HS-5 (cell line): ENCODE data around the gene CARD14.

ENCODE experiments used
- DNase-seq: peaks from one replicate; pipeline ENCODE4 v3.0.0-alpha.2; 2012; ENCODE audit warnings: low read depth

The CARD14 gene

DNA sequence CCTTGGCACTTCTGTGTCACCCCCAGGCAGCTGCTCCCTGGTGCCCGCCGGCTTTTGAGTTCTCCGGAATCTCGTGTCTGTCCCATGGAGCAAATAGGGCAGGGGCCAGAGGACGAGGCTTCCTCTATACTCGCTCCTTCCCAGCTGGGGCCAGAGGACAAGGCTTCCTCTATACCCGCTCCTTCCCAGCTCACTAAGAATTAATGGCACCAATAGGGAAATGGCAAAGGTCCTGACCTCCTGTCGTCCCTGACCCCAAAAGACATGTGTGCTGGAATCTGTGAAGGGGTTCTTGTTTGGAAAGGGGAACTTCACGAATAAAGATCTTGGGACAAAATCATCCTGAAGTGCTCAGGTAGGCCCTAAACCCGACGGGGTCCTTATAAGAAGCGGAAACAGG lies 42.7 kb downstream of the CARD14 start:
- no peak for DNase-seq

DNA sequence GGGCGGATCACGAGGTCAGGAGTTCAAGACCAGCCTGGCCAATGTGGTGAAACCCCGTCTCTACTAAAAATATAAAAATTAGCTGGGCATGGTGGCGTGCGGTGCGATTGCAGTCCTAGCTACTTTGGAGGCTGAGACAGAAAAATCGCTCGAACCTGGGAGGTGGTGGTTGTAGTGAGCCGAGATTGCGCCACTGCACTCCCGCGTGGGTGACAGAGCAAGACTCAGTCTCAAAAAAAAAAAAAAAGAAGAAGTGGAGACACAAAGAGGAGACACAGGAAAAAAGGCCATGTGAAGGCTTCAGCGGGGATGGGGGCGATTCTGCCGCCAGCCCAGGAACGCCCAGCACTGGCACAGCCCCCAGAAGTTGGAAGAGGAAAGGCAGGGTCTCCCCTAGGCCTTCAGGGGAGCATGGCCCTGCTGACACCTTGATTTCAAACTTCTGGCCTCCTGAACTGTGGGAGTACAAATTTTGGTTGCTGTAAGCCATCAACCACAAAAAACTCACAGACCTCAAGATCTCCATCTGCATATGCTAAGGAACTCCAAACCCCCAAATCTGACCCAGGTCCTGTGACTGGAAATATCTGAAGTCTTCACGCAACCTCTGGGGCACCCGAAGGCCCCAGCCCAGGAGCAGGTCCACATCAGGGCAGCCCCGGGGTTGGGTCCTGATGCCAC lies 43.3 kb downstream of the CARD14 start:
- no peak for DNase-seq

DNA sequence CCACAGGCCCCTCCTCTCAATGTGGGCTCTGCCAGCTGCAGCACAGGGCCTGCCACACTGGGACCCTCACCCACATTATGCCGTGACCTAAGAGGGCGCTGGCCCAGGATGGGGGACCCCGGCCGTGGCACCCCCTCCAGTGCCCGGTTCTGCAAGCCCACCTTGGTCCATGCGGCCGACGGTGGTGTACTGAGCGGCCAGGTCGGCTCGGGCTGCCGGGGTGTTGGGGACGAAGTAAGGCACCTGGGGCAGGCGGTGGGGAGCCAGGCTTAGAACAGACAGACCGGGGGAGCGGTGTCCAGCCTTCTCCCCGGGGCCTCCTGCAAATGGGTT lies 43.8 kb downstream of the CARD14 start:
- no peak for DNase-seq

DNA sequence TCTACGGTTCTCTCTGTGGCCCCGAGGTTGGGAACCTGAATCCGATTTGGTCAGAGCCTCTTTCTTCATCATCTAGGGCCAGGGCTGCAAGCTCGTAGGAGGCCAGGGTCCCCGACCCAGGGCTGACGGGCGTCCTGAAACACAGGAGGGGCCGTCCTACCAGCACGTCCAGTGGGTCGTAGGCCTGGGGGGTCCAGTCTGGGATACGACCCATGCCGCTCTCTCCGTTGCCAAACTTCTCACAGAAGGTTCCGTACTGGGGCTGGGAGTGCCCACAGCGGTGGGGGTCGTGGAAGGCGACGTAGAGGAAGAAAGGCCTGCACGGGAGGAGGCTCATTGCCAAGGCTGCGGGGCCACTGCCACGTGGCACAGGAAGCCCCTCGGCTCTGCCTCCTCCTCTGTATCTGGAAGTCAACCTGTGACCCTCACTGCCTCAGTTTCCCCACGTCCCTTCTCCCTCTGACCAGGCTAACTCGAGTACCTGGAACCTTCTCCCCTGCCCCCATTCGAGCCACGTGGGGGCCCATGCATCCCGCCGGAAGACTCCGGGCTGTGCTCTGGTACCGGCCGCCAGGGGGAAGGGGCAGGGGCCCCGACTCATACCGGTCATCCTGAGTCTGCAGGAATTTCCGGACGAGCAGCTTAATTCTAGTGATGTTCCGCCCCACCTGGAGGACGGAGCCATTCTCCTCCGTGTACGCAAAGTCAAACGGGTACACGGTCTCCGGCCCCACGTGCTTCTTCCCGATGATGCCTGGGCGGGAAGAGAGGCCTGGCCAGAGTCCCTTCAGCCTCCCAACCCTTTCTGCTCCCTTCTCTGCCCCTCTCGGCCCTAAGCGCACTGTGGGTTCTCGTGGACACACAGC lies 44.4 kb downstream of the CARD14 start:
- DNase-seq = no peak

DNA sequence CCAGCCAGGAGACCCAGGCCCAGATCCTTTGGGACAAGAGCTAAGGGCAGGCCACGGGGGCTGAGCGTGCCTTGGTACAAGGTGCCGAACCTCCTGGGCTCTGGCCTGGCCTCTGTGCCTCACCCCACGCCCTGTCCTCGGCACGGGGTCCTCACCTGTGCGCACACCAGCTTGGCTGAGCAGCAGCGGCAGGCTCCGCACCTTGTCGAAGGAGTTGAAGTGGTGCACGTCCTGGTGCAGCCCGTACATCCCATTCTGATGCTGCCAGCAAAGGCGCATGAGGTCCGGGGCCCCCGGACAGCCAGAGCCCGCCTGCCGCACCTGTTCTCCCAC lies 45.0 kb downstream of the CARD14 start:
- no peak for DNase-seq

DNA sequence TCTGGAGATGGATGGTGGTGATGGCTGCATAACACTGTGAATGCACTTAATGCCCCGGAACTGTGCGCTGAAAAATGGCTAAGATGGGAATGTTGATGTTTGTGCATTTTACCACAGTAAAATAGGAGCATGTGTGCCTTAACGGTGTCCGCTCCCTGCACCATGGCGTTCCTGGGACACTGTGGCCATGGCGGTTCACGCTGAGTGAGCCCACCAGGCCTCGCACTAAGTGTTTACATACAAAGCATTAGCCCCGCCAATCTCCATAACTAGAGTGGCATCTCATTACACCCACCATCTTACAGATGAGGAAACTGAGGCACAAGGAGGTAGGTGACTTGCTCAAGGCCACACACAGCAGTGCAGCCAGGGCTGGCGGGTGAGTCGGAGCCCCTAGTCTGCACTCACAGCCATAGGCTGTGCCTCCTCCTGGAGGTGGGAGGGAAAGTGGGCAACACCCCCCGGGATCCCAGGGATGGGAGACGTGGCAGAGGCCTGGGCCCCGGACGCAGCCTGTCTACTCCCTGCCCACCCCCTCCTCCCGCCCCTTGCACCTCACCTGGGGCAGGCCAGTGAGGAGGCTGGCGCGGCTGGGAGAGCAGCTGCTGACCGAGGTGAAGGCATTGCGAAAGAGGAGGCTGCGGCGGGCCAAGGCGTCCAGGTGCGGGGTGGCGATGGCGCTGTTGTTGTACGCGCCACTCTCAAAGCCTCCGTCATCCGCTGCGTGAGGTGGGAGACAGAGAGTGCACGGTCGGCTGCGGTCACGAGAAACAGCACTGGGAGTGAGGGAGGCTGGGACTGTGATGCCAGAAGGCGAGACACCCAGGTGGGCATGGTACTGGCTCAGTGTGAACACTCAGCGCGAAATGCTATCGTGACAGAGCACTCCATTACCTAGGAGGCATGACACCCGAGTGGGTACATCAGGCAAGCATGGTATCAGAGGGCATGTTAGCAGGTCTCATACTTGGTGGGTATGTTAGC lies 46.9 kb downstream of the CARD14 start:
- DNase-seq = no peak

DNA sequence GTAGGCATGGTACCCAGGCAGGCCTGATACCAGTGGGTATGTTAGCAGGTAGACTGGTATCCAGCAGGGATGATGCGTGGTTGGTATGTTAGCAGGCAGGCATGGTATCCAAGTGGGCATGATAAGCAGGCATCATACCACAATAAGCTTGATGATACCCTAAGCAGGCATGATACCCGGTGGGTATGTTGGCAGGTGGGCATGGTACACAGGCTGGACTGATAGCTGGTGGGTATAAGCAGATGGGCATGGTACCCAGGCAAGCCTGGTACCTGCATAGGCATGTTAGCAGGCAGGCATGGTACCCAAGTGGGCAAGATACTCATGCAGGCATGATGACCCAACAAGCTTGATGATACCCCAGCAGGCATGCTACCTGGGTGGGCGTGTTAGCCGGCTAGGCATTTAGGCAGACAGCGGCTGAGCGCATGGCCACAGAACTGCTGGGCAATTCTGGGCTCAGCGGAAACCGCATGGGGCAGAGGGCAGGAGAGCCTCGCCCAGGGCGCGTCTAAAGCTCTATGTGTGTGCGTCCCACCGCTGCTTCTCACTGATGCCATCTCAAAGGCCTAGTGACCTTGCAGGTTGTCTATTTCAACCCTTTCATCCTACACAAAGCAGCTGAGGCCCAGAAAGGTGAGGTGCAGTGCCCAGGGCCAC lies 48.0 kb downstream of the CARD14 start:
- DNase-seq = no peak

DNA sequence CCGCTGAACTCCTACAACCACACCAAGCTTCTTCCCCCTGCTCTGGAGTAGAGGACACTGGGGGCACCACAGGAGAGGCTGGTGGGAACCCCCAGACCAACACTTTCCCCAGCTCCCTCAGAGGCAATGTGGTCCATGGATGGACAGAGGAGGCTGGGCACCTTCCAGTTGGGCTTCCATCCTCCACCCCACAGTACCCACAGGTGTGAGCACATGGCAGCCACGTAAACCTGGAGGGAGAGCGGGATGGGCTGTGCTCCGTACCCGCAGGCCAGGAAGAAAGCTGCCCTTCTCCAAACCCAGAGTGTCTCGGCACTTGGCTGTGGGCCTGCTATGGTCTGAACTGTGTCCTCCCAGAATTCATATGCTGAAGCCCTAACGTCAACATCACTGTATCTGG lies 48.6 kb downstream of the CARD14 start:
- DNase-seq = no peak

DNA sequence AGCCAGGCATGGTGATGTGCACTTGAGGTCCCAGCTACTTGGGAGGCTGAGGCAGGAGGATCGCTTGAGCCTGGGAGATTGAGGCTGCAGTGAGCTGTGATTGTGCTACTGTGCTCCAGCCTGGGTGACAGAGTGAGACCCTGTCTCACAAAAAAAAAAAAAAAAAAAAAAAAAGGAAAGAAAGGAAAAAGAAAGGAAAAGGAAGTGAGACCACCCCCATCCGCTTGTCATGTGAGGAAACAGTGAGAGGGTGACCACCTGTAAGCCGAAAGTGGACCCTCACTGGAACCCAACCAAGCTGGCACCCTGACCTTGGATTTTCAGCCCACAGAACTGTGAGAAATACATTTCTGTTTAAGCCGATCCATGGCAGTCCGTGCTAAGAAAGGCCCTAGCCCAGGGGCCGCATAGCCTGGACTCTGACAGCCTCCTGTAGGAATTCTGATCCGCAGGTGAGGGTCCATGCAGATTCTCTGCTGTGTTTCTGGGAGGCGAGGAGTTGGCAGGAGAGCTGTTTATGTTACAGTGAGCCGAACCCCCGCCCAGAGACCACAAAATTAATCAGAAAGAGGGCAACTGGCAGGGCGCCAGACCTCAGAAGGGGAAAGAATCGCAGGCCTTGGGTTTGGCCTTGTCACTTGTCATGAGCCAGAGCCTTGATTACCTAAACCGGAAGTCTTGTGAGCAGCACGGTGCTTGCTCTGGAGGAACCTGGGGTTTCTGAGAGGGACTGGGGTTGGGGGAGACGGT lies 49.4 kb downstream of the CARD14 start:
- peak; percentile 47 for DNase-seq

GRCh38 chr17:80219763-80220053 lies 49.9 kb downstream of the CARD14 start:
- DNase-seq = no peak

- no peak for DNase-seq
Observed at GRCh38 chr17:80220054-80220735, 50.4 kb downstream of the CARD14 start, which contains the start of the genes SGSH and SLC26A11. Gene SGSH, minus strand, starts transcription at chr17:80220333. Its CDS starts 20 bp downstream, at chr17:80220313. Gene SLC26A11, plus strand, starts transcription at chr17:80220427. Its CDS starts 1,134 bp downstream, at chr17:80221561.

- no peak for DNase-seq
Observed at GRCh38 chr17:80220736-80221215, 50.9 kb downstream of the CARD14 start.

DNA sequence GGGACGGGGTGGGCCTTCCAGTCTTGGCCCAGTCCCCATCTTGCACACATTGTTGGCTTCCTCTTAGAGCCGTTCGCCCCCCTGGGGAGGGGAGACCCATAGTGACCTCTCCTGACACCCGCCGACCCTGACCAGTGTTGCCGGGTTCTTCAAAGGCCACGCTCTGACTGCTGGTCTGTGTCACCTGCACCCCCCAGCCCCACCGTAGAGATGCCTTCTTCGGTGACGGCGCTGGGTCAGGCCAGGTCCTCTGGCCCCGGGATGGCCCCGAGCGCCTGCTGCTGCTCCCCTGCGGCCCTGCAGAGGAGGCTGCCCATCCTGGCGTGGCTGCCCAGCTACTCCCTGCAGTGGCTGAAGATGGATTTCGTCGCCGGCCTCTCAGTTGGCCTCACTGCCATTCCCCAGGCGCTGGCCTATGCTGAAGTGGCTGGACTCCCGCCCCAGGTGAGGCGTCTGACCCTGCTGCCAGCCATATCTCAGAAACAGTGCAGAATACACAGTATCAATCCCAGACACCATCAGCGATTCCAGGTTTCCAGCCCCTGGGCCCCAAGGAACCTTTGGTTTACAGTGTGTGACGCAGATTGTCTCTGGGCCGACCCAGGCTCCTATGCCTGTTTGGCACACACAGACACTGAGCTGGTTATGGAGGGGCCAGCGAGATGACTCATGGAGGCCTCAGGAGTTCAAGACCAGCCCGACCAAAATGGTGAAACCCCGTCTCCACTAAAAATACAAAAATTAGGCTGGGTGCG lies 51.7 kb downstream of the CARD14 start:
- no peak for DNase-seq

DNA sequence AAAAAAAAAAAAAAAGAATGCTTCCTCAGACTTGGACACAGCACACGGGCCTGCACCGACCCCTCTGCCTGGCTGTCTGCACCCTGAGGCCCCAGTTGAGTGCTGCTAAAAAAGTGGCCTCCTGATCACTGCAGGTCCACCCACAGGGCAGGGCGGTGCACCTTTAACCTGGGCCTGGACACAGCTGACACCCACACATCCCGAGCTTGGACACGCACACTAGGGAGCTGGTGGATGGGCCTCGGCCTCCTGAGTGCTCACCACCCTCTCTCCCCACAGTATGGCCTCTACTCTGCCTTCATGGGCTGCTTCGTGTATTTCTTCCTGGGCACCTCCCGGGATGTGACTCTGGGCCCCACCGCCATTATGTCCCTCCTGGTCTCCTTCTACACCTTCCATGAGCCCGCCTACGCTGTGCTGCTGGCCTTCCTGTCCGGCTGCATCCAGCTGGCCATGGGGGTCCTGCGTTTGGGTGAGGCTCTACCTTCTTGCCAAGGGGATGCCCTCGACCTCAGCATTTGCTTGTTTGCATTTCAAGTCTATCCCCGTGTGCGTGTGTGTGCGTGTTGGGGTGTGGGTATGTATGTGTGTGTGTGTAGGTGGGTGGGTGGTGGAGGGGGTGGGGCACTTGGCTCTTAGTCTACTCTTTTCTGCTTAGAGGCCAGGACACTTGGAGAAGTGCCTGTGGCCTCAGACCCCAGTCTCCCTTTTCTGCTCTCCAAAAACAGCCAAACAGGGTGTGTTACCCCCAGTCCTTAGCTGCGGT lies 52.7 kb downstream of the CARD14 start:
- no peak for DNase-seq

DNA sequence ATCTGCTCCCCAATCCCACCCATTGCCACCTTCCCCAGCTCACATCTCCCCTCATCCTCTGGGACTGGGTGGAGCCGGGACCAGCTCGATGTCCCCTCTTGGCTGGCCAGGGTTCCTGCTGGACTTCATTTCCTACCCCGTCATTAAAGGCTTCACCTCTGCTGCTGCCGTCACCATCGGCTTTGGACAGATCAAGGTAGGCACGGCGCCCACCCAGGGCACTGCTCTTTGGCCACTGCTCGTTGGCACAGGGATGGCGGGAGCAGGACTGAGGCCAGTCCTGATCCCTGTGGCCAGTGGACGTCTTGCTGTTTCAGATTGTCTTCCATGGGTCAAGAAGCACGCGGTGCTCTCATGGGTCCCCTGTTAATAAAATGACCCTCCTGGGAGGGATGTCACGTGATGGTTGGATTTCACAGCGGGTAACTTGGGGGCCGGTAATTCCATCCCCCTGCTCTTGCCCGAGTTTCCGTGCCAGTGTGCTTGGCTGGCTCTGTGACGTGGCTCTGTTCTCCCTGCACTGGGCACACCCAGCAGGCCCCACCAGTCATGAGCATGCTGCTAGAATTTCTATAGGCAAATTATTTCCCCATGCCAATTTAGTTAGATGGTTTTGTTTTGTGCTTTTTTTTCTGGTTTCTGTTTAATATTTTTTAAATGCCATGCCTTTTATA lies 53.4 kb downstream of the CARD14 start:
- no peak for DNase-seq

DNA sequence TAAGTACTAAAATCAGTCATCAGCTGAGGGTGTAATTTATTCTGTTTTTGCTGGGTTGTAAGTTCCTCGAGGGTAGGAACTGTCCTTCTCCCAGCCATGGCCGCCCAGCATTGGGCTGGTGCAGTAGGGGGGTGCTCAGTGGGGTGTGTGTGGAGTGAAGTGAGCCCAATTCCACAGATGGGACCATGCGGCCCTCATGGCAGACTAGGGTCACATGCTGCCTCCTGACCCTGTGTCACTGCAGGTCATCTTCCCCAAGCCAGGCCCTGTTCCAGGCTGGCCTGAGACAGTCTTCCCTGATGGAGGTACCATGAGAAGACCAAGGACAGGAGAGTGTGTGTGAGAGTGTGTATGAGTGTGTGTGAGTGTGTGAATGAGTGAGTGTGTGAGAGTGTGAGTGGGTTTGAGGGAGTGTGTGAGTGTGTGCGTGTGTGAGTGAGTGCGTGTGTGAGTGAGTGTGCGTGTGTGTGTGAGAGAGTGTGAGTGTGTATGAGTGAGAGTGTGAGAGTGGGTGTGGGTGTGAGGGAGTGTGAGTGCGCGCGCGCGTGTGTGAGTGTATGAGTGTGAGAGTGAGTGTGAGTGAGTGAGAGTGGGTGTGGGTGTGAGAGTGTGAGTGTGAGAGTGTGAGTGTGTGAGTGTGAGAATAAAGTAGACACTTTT lies 54.1 kb downstream of the CARD14 start:
- DNase-seq = no peak

GRCh38 chr17:80224683-80225082 lies 54.9 kb downstream of the CARD14 start:
- DNase-seq = no peak

DNA sequence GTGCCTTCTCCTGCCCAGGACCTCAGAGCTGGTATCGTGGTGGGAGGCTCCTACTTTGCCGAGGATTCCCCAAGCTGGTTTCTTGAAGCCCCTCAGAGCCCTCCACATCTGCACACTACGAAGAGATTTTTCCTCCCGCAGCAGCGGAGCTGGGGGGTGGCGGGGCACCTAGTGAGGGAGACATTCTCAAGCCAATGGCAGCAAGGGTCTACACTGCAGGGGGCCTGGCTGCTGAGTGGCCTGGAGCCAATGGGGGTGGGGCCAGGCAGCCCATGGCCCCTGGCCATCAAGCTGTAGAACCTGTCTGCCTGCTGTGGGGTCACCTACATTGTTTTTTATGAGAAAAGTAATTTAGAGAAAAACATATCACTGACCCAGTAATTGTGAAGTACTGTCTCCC lies 55.4 kb downstream of the CARD14 start:
- no peak for DNase-seq
